IPS-18a (cell line): ENCODE measurements around the gene TM7SF3.
"Not testable (repeated sequence)": the region's sequence is repeated elsewhere in the genome, so short reads cannot be mapped to it uniquely, and the experiment has no call there.

ENCODE experiments used
- H3K27ac ChIP-seq: one replicate; pipeline ENCODE4 v1.5.1; 2013; ENCODE audit warnings: low read length
- H3K27me3 ChIP-seq: one replicate; pipeline ENCODE4 v1.6.1; 2013; ENCODE audit warnings: mild to moderate bottlenecking, low read length; ENCODE audit not compliant: control insufficient read depth, insufficient read depth
- H3K36me3 ChIP-seq: one replicate; pipeline ENCODE4 v1.6.1; 2013; ENCODE audit warnings: low read depth, low read length; ENCODE audit not compliant: control insufficient read depth
- H3K4me1 ChIP-seq: one replicate; pipeline ENCODE4 v1.6.1; 2013; ENCODE audit warnings: low read depth, low read length; ENCODE audit not compliant: control insufficient read depth
- H3K4me3 ChIP-seq: one replicate; pipeline ENCODE4 v1.5.1; 2013; ENCODE audit warnings: low read length
- H3K9ac ChIP-seq: one replicate; pipeline ENCODE4 v1.6.1; 2013; ENCODE audit warnings: mild to moderate bottlenecking, low read length, moderate library complexity
- H3K9me3 ChIP-seq: one replicate; pipeline ENCODE4 v1.6.1; 2013; ENCODE audit warnings: low read depth, low read length; ENCODE audit not compliant: control insufficient read depth

The TM7SF3 gene

GRCh38 chr12:26970136-26970535, 44.0 kb downstream of the TM7SF3 start:
- Histone ChIP-seq H3K36me3 (peaks cover 7% of the 10 kb centered on the region), H3K9me3 (no peaks in the 10 kb centered on the region)

DNA sequence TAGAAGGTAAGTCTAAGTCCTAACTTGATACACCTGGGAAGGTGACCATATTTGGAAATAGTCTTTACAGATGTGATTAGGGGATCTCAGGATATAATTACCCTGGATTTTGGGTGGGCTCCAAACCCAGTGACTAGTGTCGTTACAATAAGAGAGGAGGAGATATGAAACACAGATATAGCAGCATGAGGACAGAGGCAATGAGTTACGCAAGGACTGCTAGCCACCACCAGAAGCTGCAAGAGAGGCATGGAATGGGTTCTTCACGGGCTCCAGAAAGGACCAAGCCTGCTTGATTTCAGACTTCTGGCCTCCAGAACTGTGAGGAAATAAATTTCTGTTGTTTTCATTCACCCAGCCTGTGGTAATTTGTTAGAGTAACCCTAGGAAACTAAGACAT, 47.3 kb downstream of the TM7SF3 start:
- no peak overlapping the region for H3K9ac ChIP-seq
- no peak overlapping the region for H3K27ac ChIP-seq
- peaks cover 17% of the 10 kb centered on the region for H3K36me3 ChIP-seq
- H3K9me3 ChIP-seq = no peaks in the 10 kb centered on the region
- H3K27me3 ChIP-seq = no peaks in the 10 kb centered on the region
- no peaks in the 10 kb centered on the region for H3K4me1 ChIP-seq
- H3K4me3 ChIP-seq = no peak overlapping the region

More at GRCh38 chr12:26970136-26970535, 44.0 kb downstream of the TM7SF3 start:
- no peak overlapping the region for H3K9ac ChIP-seq
- H3K27ac ChIP-seq = no peak overlapping the region
- no peaks in the 10 kb centered on the region for H3K27me3 ChIP-seq
- H3K4me3 ChIP-seq = no peak overlapping the region
- no peaks in the 10 kb centered on the region for H3K4me1 ChIP-seq

GRCh38 chr12:26963413-26963812, 50.8 kb downstream of the TM7SF3 start:
- Histone ChIP-seq H3K9me3 (no peaks in the 10 kb centered on the region), H3K27me3 (no peaks in the 10 kb centered on the region), H3K4me3 (no peak overlapping the region), H3K36me3 (peaks cover 20% of the 10 kb centered on the region), H3K4me1 (no peaks in the 10 kb centered on the region), H3K9ac (no peak overlapping the region), H3K27ac (no peak overlapping the region)

DNA sequence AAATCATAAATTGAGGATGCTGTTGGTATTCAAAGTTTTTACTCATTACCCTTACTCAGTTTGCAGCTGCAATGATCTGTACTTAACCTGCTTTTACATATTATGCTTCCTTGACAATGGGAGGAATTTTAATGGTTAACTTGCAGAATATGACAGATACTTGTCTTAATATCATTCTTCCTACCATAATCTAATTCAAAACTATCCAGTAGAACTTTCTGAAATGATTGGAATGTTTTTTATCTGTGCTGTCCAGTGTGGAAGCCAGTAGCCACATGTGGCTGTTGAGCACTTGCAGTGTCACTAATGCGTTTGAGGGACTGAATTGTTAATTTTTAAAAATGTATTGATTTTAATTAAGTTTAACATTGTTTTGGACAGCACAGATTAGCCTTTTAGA, 52.4 kb downstream of the TM7SF3 start:
- Histone ChIP-seq H3K9me3 (no peaks in the 10 kb centered on the region), H3K4me3 (no peak overlapping the region), H3K9ac (no peak overlapping the region), H3K4me1 (no peaks in the 10 kb centered on the region), H3K36me3 (peaks cover 33% of the 10 kb centered on the region), H3K27me3 (no peaks in the 10 kb centered on the region), H3K27ac (no peak overlapping the region)

DNA sequence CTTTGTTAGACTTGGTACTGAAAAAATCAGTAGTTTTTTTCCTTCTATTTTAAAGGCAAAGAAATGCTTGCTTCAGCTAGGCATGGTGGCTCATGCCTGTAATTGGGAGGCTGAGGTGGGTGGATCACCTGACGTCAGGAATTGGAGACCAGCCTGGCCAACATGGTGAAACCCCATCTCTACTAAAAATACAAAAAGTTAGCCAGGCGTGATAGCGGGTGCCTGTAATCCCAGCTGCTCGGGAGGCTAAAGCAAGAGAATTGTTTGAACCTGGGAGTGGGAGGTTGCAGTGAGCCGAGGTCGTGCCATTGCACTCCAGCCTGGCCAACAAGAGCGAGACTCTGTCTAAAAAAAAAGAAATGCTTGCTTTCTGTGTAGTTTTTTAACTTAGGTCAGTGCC, 52.8 kb downstream of the TM7SF3 start:
- H3K4me3 ChIP-seq, H3K9me3 ChIP-seq, H3K4me1 ChIP-seq, H3K9ac ChIP-seq, H3K27ac ChIP-seq, H3K27me3 ChIP-seq: not testable (repeated sequence)
- peaks cover 37% of the 10 kb centered on the region for H3K36me3 ChIP-seq

DNA sequence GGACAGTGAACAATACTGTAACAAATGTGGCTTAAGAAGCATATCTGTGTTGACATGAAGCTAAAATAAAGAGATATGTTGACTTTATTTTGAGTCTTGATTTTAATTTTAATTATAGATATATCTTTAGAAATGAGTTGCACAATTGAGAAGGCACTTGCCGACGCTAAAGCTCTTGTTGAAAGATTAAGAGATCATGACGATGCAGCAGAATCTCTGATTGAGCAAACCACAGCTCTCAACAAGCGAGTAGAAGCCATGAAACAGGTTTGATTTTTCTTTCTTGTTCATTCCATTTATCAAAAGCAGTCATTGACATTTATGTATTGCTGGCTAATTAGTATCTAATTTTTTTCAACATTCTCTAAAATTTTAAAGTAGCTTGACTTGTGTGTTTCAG, 60.2 kb downstream of the TM7SF3 start:
- Histone ChIP-seq H3K9me3 (no peaks in the 10 kb centered on the region), H3K9ac (no peak overlapping the region), H3K27me3 (no peaks in the 10 kb centered on the region), H3K4me3 (no peak overlapping the region), H3K4me1 (no peaks in the 10 kb centered on the region), H3K36me3 (peaks cover 16% of the 10 kb centered on the region), H3K27ac (no peak overlapping the region)

GRCh38 chr12:26953447-26953846, 60.7 kb downstream of the TM7SF3 start:
- Histone ChIP-seq H3K9me3 (no peaks in the 10 kb centered on the region), H3K27me3 (no peaks in the 10 kb centered on the region), H3K9ac (no peak overlapping the region), H3K4me3 (no peak overlapping the region), H3K4me1 (no peaks in the 10 kb centered on the region), H3K36me3 (peaks cover 16% of the 10 kb centered on the region), H3K27ac (no peak overlapping the region)

GRCh38 chr12:26948309-26948708, 65.9 kb downstream of the TM7SF3 start:
- H3K9ac ChIP-seq = no peak overlapping the region
- H3K27ac ChIP-seq = no peak overlapping the region
- no peaks in the 10 kb centered on the region for H3K9me3 ChIP-seq
- no peaks in the 10 kb centered on the region for H3K36me3 ChIP-seq
- H3K27me3 ChIP-seq = no peaks in the 10 kb centered on the region
- no peaks in the 10 kb centered on the region for H3K4me1 ChIP-seq
- H3K4me3 ChIP-seq = no peak overlapping the region

DNA sequence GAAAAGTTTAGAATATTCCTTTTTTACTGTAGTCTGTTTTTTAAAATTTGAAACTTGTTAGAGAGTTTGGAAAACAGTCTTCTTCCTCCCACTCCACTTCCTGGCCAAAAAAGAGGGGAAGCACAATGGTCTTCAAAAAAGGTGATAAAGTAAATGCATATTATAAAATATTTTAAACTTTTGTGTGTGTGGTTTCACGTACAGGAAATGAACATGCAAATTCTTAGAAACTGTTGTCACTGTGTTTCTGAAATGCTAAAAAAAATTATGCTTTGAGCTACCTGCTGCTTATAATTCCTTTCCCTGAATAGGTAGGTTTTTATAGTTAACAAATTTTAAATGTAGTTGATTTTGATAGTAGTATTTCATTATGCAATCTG, 73.0 kb downstream of the TM7SF3 start:
- no peak overlapping the region for H3K9ac ChIP-seq
- no peaks in the 10 kb centered on the region for H3K9me3 ChIP-seq
- no peaks in the 10 kb centered on the region for H3K27me3 ChIP-seq
- no peak overlapping the region for H3K4me3 ChIP-seq
- no peaks in the 10 kb centered on the region for H3K4me1 ChIP-seq
- H3K27ac ChIP-seq = no peak overlapping the region
- H3K36me3 ChIP-seq = no peaks in the 10 kb centered on the region

DNA sequence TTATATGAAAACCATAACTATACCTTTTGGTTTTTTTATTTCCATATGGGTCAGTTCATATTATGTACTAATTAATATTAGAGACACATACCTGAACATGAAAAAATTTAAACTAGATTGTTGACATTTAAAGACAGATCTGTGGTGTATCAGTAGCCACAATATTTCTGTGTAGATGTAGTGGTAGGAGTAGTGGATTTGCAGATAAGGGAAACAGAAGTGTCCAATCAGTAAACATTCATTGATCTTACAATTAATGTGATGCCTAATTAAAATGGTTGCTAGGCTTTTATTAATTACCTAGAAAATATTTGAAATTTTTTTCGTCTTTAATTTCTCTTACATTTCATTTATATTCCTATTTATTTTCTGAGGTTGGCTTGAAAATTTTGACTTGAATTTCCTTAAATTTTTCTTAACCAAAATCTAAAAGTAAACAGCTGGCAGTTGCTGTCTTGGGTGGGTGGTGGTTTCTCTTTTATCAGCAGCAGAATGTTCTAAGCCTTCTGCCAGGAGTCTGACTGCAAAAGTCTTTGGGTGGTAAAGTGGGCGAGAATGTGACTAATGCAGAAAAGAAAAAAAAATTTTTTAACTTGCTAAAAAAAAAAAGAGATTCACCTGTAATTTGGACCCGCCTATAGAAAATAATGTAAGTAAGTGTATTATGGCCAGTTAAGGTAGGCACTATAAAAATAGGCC, 73.5 kb downstream of the TM7SF3 start:
- no peak overlapping the region for H3K9ac ChIP-seq
- no peaks in the 10 kb centered on the region for H3K4me1 ChIP-seq
- H3K4me3 ChIP-seq = no peak overlapping the region
- H3K9me3 ChIP-seq = no peaks in the 10 kb centered on the region
- no peaks in the 10 kb centered on the region for H3K27me3 ChIP-seq
- no peaks in the 10 kb centered on the region for H3K36me3 ChIP-seq
- H3K27ac ChIP-seq = no peak overlapping the region

DNA sequence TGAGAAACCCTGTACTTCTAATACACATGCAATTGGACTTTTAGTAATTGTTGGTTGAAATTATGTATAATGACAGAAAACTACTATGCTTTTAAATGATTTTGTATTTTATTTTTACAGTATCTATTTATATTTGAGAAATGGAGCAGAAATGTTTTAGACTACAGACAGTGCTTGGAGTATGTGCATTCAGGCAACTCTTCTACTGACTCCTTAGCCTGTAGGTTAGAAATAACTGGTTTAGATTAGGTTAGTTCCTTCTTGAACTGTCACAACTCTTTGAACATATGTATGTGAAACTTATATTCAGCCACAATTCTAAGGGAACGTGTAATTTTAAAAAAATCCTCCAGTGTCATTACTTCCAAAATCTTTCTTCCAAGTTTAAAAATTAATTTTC, 74.2 kb downstream of the TM7SF3 start:
- no peaks in the 10 kb centered on the region for H3K27me3 ChIP-seq
- no peak overlapping the region for H3K9ac ChIP-seq
- H3K4me1 ChIP-seq = no peaks in the 10 kb centered on the region
- peak overlapping the region; percentile 100 for H3K4me3 ChIP-seq
- H3K36me3 ChIP-seq = no peaks in the 10 kb centered on the region
- no peaks in the 10 kb centered on the region for H3K9me3 ChIP-seq
- H3K27ac ChIP-seq = no peak overlapping the region

GRCh38 chr12:26939192-26939832, 74.9 kb downstream of the TM7SF3 start:
- H3K9me3 ChIP-seq = no peaks in the 10 kb centered on the region
- H3K27me3 ChIP-seq = no peaks in the 10 kb centered on the region
- H3K9ac ChIP-seq = peak overlapping the region; percentile 84
- peak overlapping the region; percentile 100 for H3K4me3 ChIP-seq
- H3K36me3 ChIP-seq = no peaks in the 10 kb centered on the region
- no peaks in the 10 kb centered on the region for H3K4me1 ChIP-seq
- H3K27ac ChIP-seq = peak overlapping the region; percentile 36
